GM12873 (cell line): ENCODE results near the gene RAB37.

Experiments used
- CTCF ChIP-seq: IDR thresholded peaks from 2 replicates; pipeline ENCODE4 v1.5.1; 2012; ENCODE audit warnings: low read depth, mild to moderate bottlenecking, moderate library complexity, low read length, control low read depth; ENCODE audit not compliant: insufficient read depth; ENCODE audit errors: missing control alignments

Gene RAB37

DNA sequence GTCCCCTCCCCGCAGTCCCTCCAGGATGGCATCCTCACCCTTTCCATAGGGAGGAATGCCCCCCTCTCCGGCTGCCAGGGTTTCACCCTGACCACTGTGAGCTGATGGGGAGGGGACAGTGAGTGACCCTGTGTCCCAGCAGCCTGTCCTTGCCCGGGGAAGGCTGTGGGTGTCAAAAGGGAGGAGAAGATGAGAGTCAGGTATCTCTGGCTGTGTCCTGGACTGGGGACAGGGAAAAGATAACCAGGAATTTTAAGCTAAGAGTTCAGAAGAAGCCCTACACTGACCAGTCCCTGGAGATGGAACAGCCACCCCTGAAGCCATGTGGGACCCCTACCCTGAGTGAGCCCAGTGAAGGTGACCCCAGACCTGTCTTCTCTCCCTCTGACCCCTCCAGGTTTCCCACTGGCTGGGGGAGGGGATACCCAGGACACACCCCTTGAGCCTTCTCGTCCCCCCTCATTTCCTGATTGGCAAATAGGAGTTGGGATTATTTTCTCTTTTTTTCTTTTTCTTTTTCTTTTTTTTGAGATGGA lies 27.8 kb downstream of the RAB37 start:
- no peak for TF ChIP-seq CTCF

DNA sequence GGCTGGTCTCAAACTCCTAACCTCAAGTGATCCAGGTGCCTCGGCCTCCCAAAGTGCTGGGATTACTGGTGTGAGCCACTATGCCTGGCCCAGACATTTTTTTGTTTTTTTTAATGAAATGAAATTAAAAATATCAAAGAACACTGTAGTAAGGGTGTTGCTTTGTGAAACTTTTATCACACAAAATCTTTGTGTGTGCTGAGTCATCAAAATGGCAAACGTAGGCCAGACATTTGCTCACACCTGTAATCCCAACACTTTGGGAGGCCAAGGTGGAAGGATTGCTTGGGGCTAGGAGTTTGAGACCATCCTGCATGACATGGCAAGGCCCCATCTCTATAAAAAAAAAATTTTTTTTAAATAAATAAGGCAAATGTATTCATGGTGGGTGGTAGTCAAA lies 29.4 kb downstream of the RAB37 start:
- no peak for TF ChIP-seq CTCF

DNA sequence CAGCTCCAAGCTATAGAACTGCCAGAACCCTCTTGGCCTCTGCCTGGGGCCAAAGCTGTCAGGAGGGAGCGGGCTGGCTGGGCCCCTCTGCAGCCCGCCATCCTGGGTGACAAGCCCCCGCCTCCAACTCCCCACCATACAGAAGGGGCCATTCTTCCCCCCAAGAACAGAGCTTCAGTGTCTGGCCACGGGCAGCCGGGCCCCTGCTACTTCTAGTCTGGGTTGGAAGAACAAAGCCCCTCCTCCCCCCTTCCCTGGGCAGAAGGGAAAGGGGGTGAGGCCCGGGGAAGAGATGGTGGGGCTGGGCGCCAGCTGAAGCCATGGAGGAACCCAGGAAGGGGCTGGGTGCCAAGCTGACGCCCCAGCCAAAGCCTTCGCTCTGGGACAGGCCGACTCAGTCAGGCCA lies 30.1 kb downstream of the RAB37 start:
- TF ChIP-seq CTCF = no peak

DNA sequence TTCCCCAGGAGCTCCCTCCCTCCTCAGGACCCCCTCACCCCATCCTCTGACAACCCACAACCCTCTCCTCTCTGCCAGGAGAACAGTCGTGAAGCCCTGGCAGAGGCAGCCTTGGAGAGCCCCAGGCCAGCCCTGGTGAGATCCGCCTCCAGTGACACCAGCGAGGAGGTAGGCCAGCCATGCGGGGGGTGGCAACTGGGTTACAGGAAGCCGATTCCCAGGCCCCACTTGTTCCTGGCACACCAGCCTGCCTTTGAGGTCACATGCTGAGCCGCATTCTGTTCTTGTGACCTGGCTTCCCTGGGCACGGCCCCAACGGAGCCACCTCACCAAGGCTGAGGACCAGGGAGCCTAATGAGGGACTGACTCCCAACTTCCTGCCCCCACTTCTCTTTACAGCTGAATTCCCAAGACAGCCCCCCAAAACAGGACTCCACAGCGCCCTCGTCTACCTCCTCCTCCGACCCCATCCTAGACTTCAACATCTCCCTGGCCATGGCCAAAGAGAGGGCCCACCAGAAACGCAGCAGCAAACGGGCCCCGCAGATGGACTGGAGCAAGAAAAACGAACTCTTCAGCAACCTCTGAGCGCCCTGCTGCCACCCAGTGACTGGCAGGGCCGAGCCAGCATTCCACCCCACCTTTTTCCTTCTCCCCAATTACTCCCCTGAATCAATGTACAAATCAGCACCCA lies 31.2 kb downstream of the RAB37 start:
- TF ChIP-seq CTCF = no peak

DNA sequence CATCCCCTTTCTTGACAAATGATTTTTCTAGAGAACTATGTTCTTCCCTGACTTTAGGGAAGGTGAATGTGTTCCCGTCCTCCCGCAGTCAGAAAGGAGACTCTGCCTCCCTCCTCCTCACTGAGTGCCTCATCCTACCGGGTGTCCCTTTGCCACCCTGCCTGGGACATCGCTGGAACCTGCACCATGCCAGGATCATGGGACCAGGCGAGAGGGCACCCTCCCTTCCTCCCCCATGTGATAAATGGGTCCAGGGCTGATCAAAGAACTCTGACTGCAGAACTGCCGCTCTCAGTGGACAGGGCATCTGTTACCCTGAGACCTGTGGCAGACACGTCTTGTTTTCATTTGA lies 31.7 kb downstream of the RAB37 start:
- no peak for TF ChIP-seq CTCF

- TF ChIP-seq CTCF = no peak
Observed at GRCh38 chr17:74769266-74769855, 32.3 kb downstream of the RAB37 start.

DNA sequence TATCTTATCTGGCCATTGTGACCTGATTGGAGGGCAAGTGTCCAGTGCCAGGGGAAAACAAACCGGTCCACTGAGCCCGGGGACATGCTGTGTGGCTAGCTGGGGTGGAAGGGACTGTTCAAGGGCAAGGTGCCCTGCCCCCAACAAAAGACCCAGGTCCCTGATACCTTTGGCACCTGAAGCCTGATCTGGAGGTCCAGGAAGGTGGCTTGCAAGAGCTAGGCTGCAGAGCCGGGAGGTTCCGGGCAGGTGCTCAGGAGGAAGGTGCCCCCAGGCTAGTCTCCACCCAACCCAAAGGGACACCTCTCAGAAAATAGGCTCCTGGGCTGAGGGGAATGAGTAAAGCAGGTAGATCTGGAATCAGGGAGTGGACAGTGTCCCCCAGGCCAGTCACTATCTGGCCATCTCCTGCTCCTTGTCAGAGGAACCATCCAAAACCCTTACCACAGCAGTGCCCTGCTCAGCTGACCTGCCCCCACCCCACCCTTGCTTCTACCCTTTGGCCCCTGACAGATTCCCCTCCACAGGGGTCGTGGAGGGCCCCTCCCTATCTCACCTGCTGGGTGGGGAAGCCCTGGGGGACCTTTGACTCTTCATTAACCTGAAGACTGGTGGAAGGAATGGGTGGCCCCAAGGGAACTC lies 32.9 kb downstream of the RAB37 start:
- TF ChIP-seq CTCF = no peak
